ENCODE results near the gene FIGN. TPM values are rescaled to one million over a fixed set of nuclear protein-coding genes. Genes with fewer than 3 reads are reported as not detected.

Gene FIGN
- total RNA-seq, 1 experiment from 2014 or later: 1.5 TPM

- no peak overlapping the region for H2AFZ ChIP-seq (ENCODE audit: low read length)
- no peak overlapping the region for H3K4me2 ChIP-seq (ENCODE audit: low read length)
- TF ChIP-seq CTCF (conservative IDR thresholded peaks at IDR 0.05; ENCODE audit: low read depth, low read length) (no peak), EZH2 (IDR thresholded peaks at IDR 0.05; ENCODE audit: low read length, unreplicated experiment) (no peak), EZH2phosphoT487 (IDR thresholded peaks at IDR 0.05; ENCODE audit: borderline replicate concordance, low read length) (no peak)
- no peaks in the 10 kb centered on the region for H3K79me2 ChIP-seq (ENCODE audit: low read length)
- intact Hi-C loops (cut with micrococcal nuclease): loop anchor here (5.0 kb wide), 1 partner anchor 108 kb away; no protein-coding TSS in a partner anchor
- ATAC-seq (no peak), DNase-seq (no peak)
- H3K9me2 ChIP-seq (replicated peaks; ENCODE audit: low read length): no peaks in the 10 kb centered on the region
- peaks cover 38% of the 10 kb centered on the region for H3K4me1 ChIP-seq (ENCODE audit: insufficient read depth, low read length)
- no peak overlapping the region for H3K9ac ChIP-seq (ENCODE audit: low read length)
- no peaks in the 10 kb centered on the region for H4K20me1 ChIP-seq (ENCODE audit: low read length)
- no peaks in the 10 kb centered on the region for H3K36me3 ChIP-seq (ENCODE audit: low read depth, low read length)
- no peak overlapping the region for H3K4me3 ChIP-seq (ENCODE audit: low read length)
- H3K27ac ChIP-seq (ENCODE audit: low read length): no peak overlapping the region
- CTCF ChIA-PET: no interaction called here
- BruUV-seq (replicated peaks): no TSS peak
- no peaks in the 10 kb centered on the region for H3K9me3 ChIP-seq (ENCODE audit: low read length)
- H3F3A ChIP-seq (ENCODE audit: low read length, unreplicated experiment): no peaks in the 10 kb centered on the region
- POLR2A ChIA-PET (ENCODE audit: unreplicated experiment): no interaction called here
- no peaks in the 10 kb centered on the region for H3K27me3 ChIP-seq (ENCODE audit: low read length)
These were observed 66.3 kb downstream of the FIGN start for GRCh38 chr2:163669506-163669905.

- Histone ChIP-seq H3K27ac (ENCODE audit: low read length) (peak overlapping the region; percentile 32; the same call in 1 of the 2 replicates), H3K4me2 (ENCODE audit: low read length) (peak overlapping the region; percentile 31), H3K9ac (ENCODE audit: low read length) (no peak overlapping the region), H3K9me3 (ENCODE audit: low read length) (no peaks in the 10 kb centered on the region), H3F3A (ENCODE audit: low read length, unreplicated experiment) (no peaks in the 10 kb centered on the region), H3K4me1 (ENCODE audit: insufficient read depth, low read length) (peaks cover 40% of the 10 kb centered on the region), H3K36me3 (ENCODE audit: low read depth, low read length) (no peaks in the 10 kb centered on the region), H3K9me2 (replicated peaks; ENCODE audit: low read length) (no peaks in the 10 kb centered on the region), H2AFZ (ENCODE audit: low read length) (no peak overlapping the region), H3K79me2 (ENCODE audit: low read length) (no peaks in the 10 kb centered on the region), H3K27me3 (ENCODE audit: low read length) (no peaks in the 10 kb centered on the region), H3K4me3 (ENCODE audit: low read length) (no peak overlapping the region), H4K20me1 (ENCODE audit: low read length) (no peaks in the 10 kb centered on the region)
- ATAC-seq: peak; percentile 96
- TF ChIP-seq EZH2 (IDR thresholded peaks at IDR 0.05; ENCODE audit: low read length, unreplicated experiment) (no peak), EZH2phosphoT487 (IDR thresholded peaks at IDR 0.05; ENCODE audit: borderline replicate concordance, low read length) (no peak), CTCF (conservative IDR thresholded peaks at IDR 0.05; ENCODE audit: low read depth, low read length) (no peak)
- no TSS peak for BruUV-seq (replicated peaks)
- DNase-seq: peak; percentile 88
- ChIA-PET CTCF (no interaction called here), POLR2A (ENCODE audit: unreplicated experiment) (no interaction called here)
- intact Hi-C loops (cut with micrococcal nuclease): loop anchor here (5.0 kb wide), 1 partner anchor 110 kb away; no protein-coding TSS in a partner anchor
These were observed 68.5 kb downstream of the FIGN start for GRCh38 chr2:163667064-163667887.

GRCh38 chr2:163665817-163666216 lies 70.0 kb downstream of the FIGN start:
- Histone ChIP-seq H3K9ac (ENCODE audit: low read length) (no peak overlapping the region), H3K4me3 (ENCODE audit: low read length) (no peak overlapping the region), H3K27ac (ENCODE audit: low read length) (peak overlapping the region; percentile 17; the same call in 1 of the 2 replicates), H3K9me2 (replicated peaks; ENCODE audit: low read length) (no peaks in the 10 kb centered on the region), H4K20me1 (ENCODE audit: low read length) (no peaks in the 10 kb centered on the region), H2AFZ (ENCODE audit: low read length) (no peak overlapping the region), H3K9me3 (ENCODE audit: low read length) (no peaks in the 10 kb centered on the region), H3F3A (ENCODE audit: low read length, unreplicated experiment) (no peaks in the 10 kb centered on the region), H3K79me2 (ENCODE audit: low read length) (no peaks in the 10 kb centered on the region), H3K4me2 (ENCODE audit: low read length) (peak overlapping the region; percentile 30), H3K27me3 (ENCODE audit: low read length) (no peaks in the 10 kb centered on the region), H3K36me3 (ENCODE audit: low read depth, low read length) (no peaks in the 10 kb centered on the region), H3K4me1 (ENCODE audit: insufficient read depth, low read length) (peaks cover 40% of the 10 kb centered on the region)
- intact Hi-C loops (cut with micrococcal nuclease): loop anchor here (5.0 kb wide), 1 partner anchor 111 kb away; no protein-coding TSS in a partner anchor
- ChIA-PET CTCF (no interaction called here), POLR2A (ENCODE audit: unreplicated experiment) (no interaction called here)
- peak; percentile 54 for ATAC-seq
- no peak for TF ChIP-seq EZH2 (IDR thresholded peaks at IDR 0.05; ENCODE audit: low read length, unreplicated experiment)
- no peak for TF ChIP-seq CTCF (conservative IDR thresholded peaks at IDR 0.05; ENCODE audit: low read depth, low read length)
- no peak for TF ChIP-seq EZH2phosphoT487 (IDR thresholded peaks at IDR 0.05; ENCODE audit: borderline replicate concordance, low read length)
- no TSS peak for BruUV-seq (replicated peaks)
- peak; percentile 72 for DNase-seq
